Measurements from ENCODE around the gene FAM3B.

FAM3B gene

GRCh38 chr21:41398251-41398650 lies 81.7 kb downstream of the FAM3B start:
- DNase-seq (ENCODE audit: low spot score), result no peak

GRCh38 chr21:41398831-41399230 lies 82.2 kb downstream of the FAM3B start:
- no peak for DNase-seq (ENCODE audit: low spot score)

- DNase-seq (ENCODE audit: low spot score), result no peak
These were observed 82.7 kb downstream of the FAM3B start for GRCh38 chr21:41399246-41399800.

GRCh38 chr21:41402231-41402630 lies 85.6 kb downstream of the FAM3B start:
- DNase-seq (ENCODE audit: low spot score), result no peak

- DNase-seq (ENCODE audit: low spot score), result no peak
These were observed 86.2 kb downstream of the FAM3B start for GRCh38 chr21:41402796-41403195.

GRCh38 chr21:41403331-41403730 lies 86.7 kb downstream of the FAM3B start:
- no peak for DNase-seq (ENCODE audit: low spot score)

- no peak for DNase-seq (ENCODE audit: low spot score)
These were observed 87.4 kb downstream of the FAM3B start for GRCh38 chr21:41403966-41404365.

GRCh38 chr21:41405321-41405720 lies 88.7 kb downstream of the FAM3B start:
- no peak for DNase-seq (ENCODE audit: low spot score)

GRCh38 chr21:41406340-41406739 lies 89.7 kb downstream of the FAM3B start:
- no peak for DNase-seq (ENCODE audit: low spot score)

Data from NAMALWA (cell line).